Measurements from ENCODE around the gene SLC9A9. TPM values are rescaled to one million over a fixed set of nuclear protein-coding genes. Genes with fewer than 3 reads are reported as not detected.

Gene SLC9A9
- polyA plus RNA-seq, 1 of the 3 experiments (the other 2 are of a cell fraction): 0.05 TPM

DNA sequence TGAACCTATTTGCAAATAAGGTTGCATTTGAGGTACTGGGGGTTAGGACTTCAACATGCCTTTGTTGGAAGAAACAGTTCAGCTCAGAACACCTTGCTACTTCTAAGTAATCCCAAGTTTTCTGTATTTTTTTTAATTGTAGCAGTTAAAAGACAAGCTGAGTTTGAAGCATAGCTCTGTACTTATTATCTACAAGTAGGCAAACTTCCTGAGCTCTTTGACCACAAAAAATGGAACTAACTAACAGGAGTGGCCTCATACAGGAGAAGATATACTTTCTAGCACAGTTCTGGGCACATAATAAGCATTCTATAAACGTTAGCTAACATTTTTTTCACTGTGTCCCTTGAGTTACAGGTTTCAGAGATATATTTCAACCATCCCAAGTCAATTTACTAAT, 569.5 kb downstream of the SLC9A9 start:
- no peaks in the 10 kb centered on the region for H4K20me1 ChIP-seq (ENCODE audit: insufficient read depth)
- no peak for TF ChIP-seq FOSL2 (IDR thresholded peaks at IDR 0.05; ENCODE audit: borderline replicate concordance, low read depth)
- no peak for TF ChIP-seq PBX3 (IDR thresholded peaks at IDR 0.05)
- no peak for TF ChIP-seq POLR2AphosphoS5 (IDR thresholded peaks at IDR 0.05; ENCODE audit: low read depth, low read length)
- TF ChIP-seq MXI1 (IDR thresholded peaks at IDR 0.05; ENCODE audit: low read depth, low read length): no peak
- no peak for TF ChIP-seq SIN3A (IDR thresholded peaks at IDR 0.05; ENCODE audit: borderline replicate concordance, low read depth, low read length)
- no peak for TF ChIP-seq RAD21 (IDR thresholded peaks at IDR 0.05; ENCODE audit: low read length)
- TF ChIP-seq MEF2A (IDR thresholded peaks at IDR 0.05; ENCODE audit: borderline replicate concordance, low read depth): no peak
- no peak for TF ChIP-seq RCOR1 (IDR thresholded peaks at IDR 0.05; ENCODE audit: low read length)
- TF ChIP-seq TEAD4 (IDR thresholded peaks at IDR 0.05; ENCODE audit: borderline replicate concordance, insufficient read depth): no peak
- no peak for TF ChIP-seq MAX (IDR thresholded peaks at IDR 0.05; ENCODE audit: low read depth)
- TF ChIP-seq RFX5 (IDR thresholded peaks at IDR 0.05; ENCODE audit: low read length): no peak
- TF ChIP-seq FOXM1 (IDR thresholded peaks at IDR 0.05; ENCODE audit: low read depth): no peak
- no peak for TF ChIP-seq ZBTB33 (IDR thresholded peaks at IDR 0.05; ENCODE audit: borderline replicate concordance, low read depth)
- no peak for TF ChIP-seq GABPA (IDR thresholded peaks at IDR 0.05; ENCODE audit: low read depth)
- TF ChIP-seq EZH2phosphoT487 (IDR thresholded peaks at IDR 0.05; ENCODE audit: borderline replicate concordance, low read depth): no peak
- no peak for TF ChIP-seq CTCF (IDR thresholded peaks at IDR 0.05)
- TF ChIP-seq IRF3 (IDR thresholded peaks at IDR 0.05; ENCODE audit: low read depth, low read length): no peak
- TF ChIP-seq NFIC (IDR thresholded peaks at IDR 0.05; ENCODE audit: borderline replicate concordance): no peak
- no peak for TF ChIP-seq RXRA (IDR thresholded peaks at IDR 0.05; ENCODE audit: borderline replicate concordance, low read depth)
- H3F3A ChIP-seq (replicated peaks; ENCODE audit: insufficient read depth): no peaks in the 10 kb centered on the region
- no peak for DNase-seq
- ChIA-PET POLR2A (no interaction called here), CTCF (no interaction called here)
- no peaks in the 10 kb centered on the region for H3K79me2 ChIP-seq (ENCODE audit: insufficient read depth)
- no peak overlapping the region for H3K4me2 ChIP-seq
- H3K36me3 ChIP-seq (replicated peaks in 1 of 2; ENCODE audit: control insufficient read depth in 1 of 2, insufficient read depth in 2 of 2, low read length in 1 of 2): no peaks in the 10 kb centered on the region
- no peak overlapping the region for H3K9ac ChIP-seq
- H3K4me1 ChIP-seq (ENCODE audit: control insufficient read depth in 1 of 2, insufficient read depth in 2 of 2, low read depth in 1 of 2, low read length in 1 of 2): no peaks in the 10 kb centered on the region
- H3K9me3 ChIP-seq: no peaks in the 10 kb centered on the region
- peaks cover 4% of the 10 kb centered on the region; the same call in 1 of the 2 replicates for H3K27me3 ChIP-seq (ENCODE audit: insufficient read depth)
- H3K9me2 ChIP-seq: no peaks in the 10 kb centered on the region
- no peak overlapping the region for H3K27ac ChIP-seq (ENCODE audit: low read depth in 2 of 2, low read length in 1 of 2)
- no peak overlapping the region for H2AFZ ChIP-seq (ENCODE audit: low read depth)
- no peak overlapping the region for H3K4me3 ChIP-seq (ENCODE audit: low read depth in 2 of 2, low read length in 1 of 2)
- 43% methylated on average over 1 of the region's 1 CpG for WGBS (ENCODE audit: low lambda C conversion rate)

Data from SK-N-SH (cell line).